Measurements from ENCODE around the gene DNTT.

DNA sequence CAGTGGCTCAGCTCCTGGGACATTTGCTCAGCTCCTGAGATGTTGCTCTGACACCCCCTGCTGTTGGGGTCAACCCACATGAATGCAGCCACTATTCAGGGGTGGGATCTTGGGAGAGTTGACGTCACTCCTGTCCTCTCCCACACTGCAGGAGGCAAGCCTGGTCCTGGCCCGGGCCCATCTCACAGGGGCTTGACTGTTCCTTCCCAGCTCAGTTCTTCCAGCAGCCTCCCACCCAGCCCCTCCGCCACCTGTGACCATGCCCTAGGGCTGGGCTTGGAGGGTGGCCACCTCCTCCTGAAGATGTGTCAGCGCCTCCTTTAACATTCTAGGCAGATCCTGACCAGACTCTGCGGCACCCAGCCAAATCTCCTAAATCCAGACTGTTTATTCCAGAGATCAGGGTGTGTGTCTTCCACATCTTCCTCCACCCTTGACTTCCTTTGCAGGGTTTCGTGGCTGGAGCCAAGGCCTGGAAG is 73.6 kb downstream of the DNTT start:
- TF ChIP-seq GATA3 (IDR thresholded peaks at IDR 0.05; ENCODE audit: low read depth, low read length) (no peak), GATA2 (IDR thresholded peaks at IDR 0.05; ENCODE audit: low read depth, low read length) (no peak)

Data from SH-SY5Y (cell line).